LHCN-M2 (cell line): Measurements from ENCODE around the gene KRT4. TPM values are rescaled to one million over a fixed set of nuclear protein-coding genes. Genes with fewer than 3 reads are reported as not detected.

Source experiments
- total RNA-seq: library from RNA; depleted of rRNA; stranded (reverse); fragments of >200 nt; gene quantifications from 2 replicates; pipeline ENCODE4 v1.2.3, GENCODE V29; 2014; rRNA removed

The KRT4 gene
- total RNA-seq, 1 experiment from 2014 or later, result not detected

Other genes with a start within 250 kb of the KRT4 start
- not detected in 2 replicates for gene KRT74, start 240.3 kb downstream of the KRT4 start, total RNA-seq
- not detected in 2 replicates for gene KRT72, start 212.7 kb downstream of the KRT4 start, total RNA-seq
- not detected in 2 replicates for gene KRT73, start 195.6 kb downstream of the KRT4 start, total RNA-seq
- not detected in 2 replicates for gene KRT2, start 161.9 kb downstream of the KRT4 start, total RNA-seq
- gene KRT1, start 133.7 kb downstream of the KRT4 start, total RNA-seq, result not detected in 2 replicates
- not detected in 2 replicates for gene KRT77, start 110.6 kb downstream of the KRT4 start, total RNA-seq
- not detected in 2 replicates for gene KRT76, start 36.8 kb downstream of the KRT4 start, total RNA-seq
- not detected in 2 replicates for gene KRT3, start 18.0 kb downstream of the KRT4 start, total RNA-seq
- not detected in 2 replicates for gene KRT79, start 20.2 kb upstream of the KRT4 start, total RNA-seq
- not detected in 2 replicates for gene KRT78, start 34.9 kb upstream of the KRT4 start, total RNA-seq
- 0.83 TPM in 1 of 2 replicates, not detected in the other for gene KRT8, start 91.0 kb upstream of the KRT4 start, total RNA-seq
- gene KRT18, start 135.0 kb upstream of the KRT4 start, total RNA-seq, result 0.52 and 0.77 TPM in 2 replicates
- gene EIF4B, start 192.3 kb upstream of the KRT4 start, total RNA-seq, result 468 and 479 TPM in 2 replicates
- gene TNS2, start 235.9 kb upstream of the KRT4 start, total RNA-seq, result 79.6 and 95.7 TPM in 2 replicates